HCT116 (cell line): ENCODE data around the gene HOMER3.

Experiments
- EGR1 ChIP-seq: IDR thresholded peaks from 2 replicates; pipeline ENCODE4 v1.6.1; 2012; ENCODE audit warnings: low read depth
- ELF1 ChIP-seq: IDR thresholded peaks from 2 replicates; pipeline ENCODE4 v1.6.1; 2012; ENCODE audit warnings: low read depth, borderline replicate concordance
- EZH2 ChIP-seq: fragments of 200-600 bp; sonication (generic); IDR thresholded peaks from 2 replicates; pipeline ENCODE4 v1.6.1; 2017; ENCODE audit warnings: antibody characterized with exemption, mixed run types
- EZH2phosphoT487 ChIP-seq: fragments of 200-600 bp; IDR thresholded peaks from 2 replicates; pipeline ENCODE4 v1.6.1; 2018; ENCODE audit warnings: antibody characterized with exemption, borderline replicate concordance
- FOSL1 ChIP-seq: IDR thresholded peaks from 2 replicates; pipeline ENCODE4 v1.6.1; 2012; ENCODE audit warnings: low read depth
- JUND ChIP-seq: IDR thresholded peaks from 2 replicates; pipeline ENCODE4 v1.6.1; 2012
- POLR2A ChIP-seq: IDR thresholded peaks from 2 replicates; pipeline ENCODE4 v1.7.0; 2011; ENCODE audit warnings: borderline replicate concordance; ENCODE audit not compliant: insufficient read depth, insufficient read length; ENCODE audit errors: extremely low read depth
- POLR2AphosphoS5 ChIP-seq: IDR thresholded peaks from 2 replicates; pipeline ENCODE4 v1.6.1; 2011; ENCODE audit warnings: mild to moderate bottlenecking, low read depth, low read length, moderate library complexity
- RAD21 ChIP-seq: IDR thresholded peaks from 2 replicates; pipeline ENCODE4 v1.6.1; 2012; ENCODE audit warnings: low read depth, mild to moderate bottlenecking
- SIN3A ChIP-seq: IDR thresholded peaks from 2 replicates; pipeline ENCODE4 v1.6.1; 2012; ENCODE audit warnings: low read depth
- ZFX ChIP-seq: fragments of 450-650 bp; IDR thresholded peaks from 2 replicates; pipeline ENCODE4 v1.6.1; 2017
- TF ChIP-seq, protein P1 (sequence below), 3 experiments: fragments of 200-600 bp in 1 of 3; sonication (generic) in 1 of 3; IDR thresholded peaks in 2 of 3; conservative IDR thresholded peaks in 1 of 3; 2 replicates each; pipeline ENCODE4 v1.5.1; 2012 to 2017; ENCODE audit warnings: low read depth in 2 of 3, low read length in 2 of 3, antibody characterized with exemption in 1 of 3, borderline replicate concordance in 1 of 3, control low read depth in 1 of 3, mild to moderate bottlenecking in 1 of 3, mixed read lengths in 1 of 3, mixed run types in 1 of 3, moderate library complexity in 1 of 3; ENCODE audit not compliant: insufficient read depth in 1 of 3

DNA sequence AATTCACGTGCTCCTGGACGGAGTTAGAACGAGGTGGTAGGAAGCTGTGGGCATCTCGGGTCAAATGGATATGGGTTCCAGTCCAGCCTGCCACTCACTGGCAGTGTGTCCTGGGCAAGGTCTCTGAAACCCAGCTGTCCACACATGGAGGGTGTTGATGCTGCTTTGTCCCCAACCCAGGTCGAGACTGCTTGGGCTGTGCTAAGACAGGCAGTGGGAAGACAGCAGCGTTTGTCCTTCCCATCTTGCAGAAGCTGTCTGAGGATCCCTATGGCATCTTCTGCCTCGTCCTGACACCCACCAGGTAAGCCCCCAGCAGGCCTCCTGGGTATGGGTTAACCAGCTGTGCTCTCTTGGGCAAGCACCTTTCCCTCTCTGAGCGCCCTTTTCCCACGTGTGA is 20.6 kb downstream of the HOMER3 start:
- TF ChIP-seq EGR1: no peak
- TF ChIP-seq, protein P1, sequence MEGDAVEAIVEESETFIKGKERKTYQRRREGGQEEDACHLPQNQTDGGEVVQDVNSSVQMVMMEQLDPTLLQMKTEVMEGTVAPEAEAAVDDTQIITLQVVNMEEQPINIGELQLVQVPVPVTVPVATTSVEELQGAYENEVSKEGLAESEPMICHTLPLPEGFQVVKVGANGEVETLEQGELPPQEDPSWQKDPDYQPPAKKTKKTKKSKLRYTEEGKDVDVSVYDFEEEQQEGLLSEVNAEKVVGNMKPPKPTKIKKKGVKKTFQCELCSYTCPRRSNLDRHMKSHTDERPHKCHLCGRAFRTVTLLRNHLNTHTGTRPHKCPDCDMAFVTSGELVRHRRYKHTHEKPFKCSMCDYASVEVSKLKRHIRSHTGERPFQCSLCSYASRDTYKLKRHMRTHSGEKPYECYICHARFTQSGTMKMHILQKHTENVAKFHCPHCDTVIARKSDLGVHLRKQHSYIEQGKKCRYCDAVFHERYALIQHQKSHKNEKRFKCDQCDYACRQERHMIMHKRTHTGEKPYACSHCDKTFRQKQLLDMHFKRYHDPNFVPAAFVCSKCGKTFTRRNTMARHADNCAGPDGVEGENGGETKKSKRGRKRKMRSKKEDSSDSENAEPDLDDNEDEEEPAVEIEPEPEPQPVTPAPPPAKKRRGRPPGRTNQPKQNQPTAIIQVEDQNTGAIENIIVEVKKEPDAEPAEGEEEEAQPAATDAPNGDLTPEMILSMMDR (IDR thresholded peaks at IDR 0.05 in 2 of 3, conservative IDR thresholded peaks at IDR 0.05 in 1 of 3; ENCODE audit: borderline replicate concordance in 1 of 3, insufficient read depth in 1 of 3, low read depth in 2 of 3, low read length in 2 of 3): no peak
- TF ChIP-seq FOSL1: no peak
- no peak for TF ChIP-seq EZH2
- TF ChIP-seq JUND: no peak
- no peak for TF ChIP-seq EZH2phosphoT487
- no peak for TF ChIP-seq SIN3A
- TF ChIP-seq RAD21: no peak
- no peak for TF ChIP-seq ELF1
- no peak for TF ChIP-seq ZFX
- no peak for TF ChIP-seq POLR2A
- TF ChIP-seq POLR2AphosphoS5: no peak
